Psoas muscle (tissue), 8 donors: ENCODE results near the gene SYNGAP1. TPM values are rescaled to one million over a fixed set of nuclear protein-coding genes. Genes with fewer than 3 reads are reported as not detected.
"Not testable (repeated sequence)": the region's sequence is repeated elsewhere in the genome, so short reads cannot be mapped to it uniquely, and the experiment has no call there.

Experiments used
- ATAC-seq, 4 donors: fragments of 200-7000 bp; cut with Tn5 transposase; one replicate each; pipeline ENCODE4 v1.9.1; 2020; ENCODE audit warnings: moderate library complexity in 3 of 4, mild to moderate bottlenecking in 2 of 4
- DNase-seq, 2 donors: peaks; one replicate each; pipeline ENCODE4 v3.0.0-alpha.2; 2020
- H3K27ac ChIP-seq: fragments of 200-600 bp; one replicate; pipeline ENCODE4 v1.8.0; 2022
- H3K27me3 ChIP-seq, 3 donors: fragments of 200-600 bp in 1 of 3; one replicate each; pipeline versions ENCODE4 v1.6.1 to v1.8.0; 2013 to 2022; ENCODE audit warnings: low read length in 2 of 3, mild to moderate bottlenecking in 2 of 3, moderate library complexity in 1 of 3; ENCODE audit not compliant: insufficient read depth in 3 of 3
- H3K36me3 ChIP-seq, 2 donors: fragments of 200-600 bp in 1 of 2; one replicate each; pipeline versions ENCODE4 v1.6.1 to v1.8.0; 2013 to 2022; ENCODE audit warnings: low read depth in 1 of 2, mild to moderate bottlenecking in 1 of 2, moderate library complexity in 1 of 2; ENCODE audit not compliant: insufficient read depth in 1 of 2
- H3K4me1 ChIP-seq: fragments of 200-600 bp; one replicate; pipeline ENCODE4 v1.8.0; 2022
- H3K4me3 ChIP-seq: fragments of 200-600 bp; one replicate; pipeline ENCODE4 v1.8.0; 2022; ENCODE audit warnings: mild to moderate bottlenecking
- H3K9me3 ChIP-seq: fragments of 200-600 bp; one replicate; pipeline ENCODE4 v1.8.0; 2022
- CTCF ChIP-seq: fragments of 200-600 bp; IDR thresholded peaks from one replicate; pipeline ENCODE4 v1.8.0; 2022; ENCODE audit warnings: antibody characterized with exemption
- WGBS, 3 donors: extraction: QIAGEN DNeasy Blood & Tissue Kit; methylation state at CpG; one replicate each; pipeline versions ENCODE4 v1.1.6 to v1.1.7; 2013; 5-methylcytosine and 5-hydroxymethylcytosine counted together
- intact Hi-C, 2 donors: fragments of 100-400 bp; cut with DNase I; formaldehyde crosslinking; loops; one replicate each; pipeline versions ENCODE4 v1.11.0 to v1.14.2; 2022
- long read RNA-seq, 2 donors: library from polyadenylated mRNA; unstranded; transcript quantifications; one replicate each; pipeline ENCODE4 v2.0.0, GENCODE V29; 2021
- polyA plus RNA-seq, 3 donors: library from polyadenylated mRNA; stranded (reverse); fragments of 200-250 nt; gene quantifications; one replicate each; pipeline ENCODE4 v1.2.3, GENCODE V29; 2013
- total RNA-seq, 4 donors: library from RNA; stranded (reverse); fragmentation: NEBNext Ultra II Directional in 2 of 4; extraction: Animal tissue kit (Norgen Biotek cat#: 25700) in 2 of 4; gene quantifications; one replicate each; pipeline versions ENCODE4 v1.2.1 to v1.2.4, GENCODE V29; 2021 to 2023
- donor health status: healthy with polysubstance abuse.
- donor health status: DM: no; HTN: no; CAD: no; lungs with moderate emphysema.
- donor health status: Bipolar disorder and iron deficiency.
- donor health status: healthy.
- donor health status: DM: yes; HTN: yes; CAD: no.
- donor health status: DM: no; HTN: no; CAD: no.
- donor health status: DM: no; HTN: no; CAD: no.
- donor health status: DM: yes; HTN: yes; CAD: no.

SYNGAP1 gene
- total RNA-seq: 1 to 10 TPM; 1.9 to 4.3 (median 2.2) TPM
- polyA plus RNA-seq: 1 to 10 TPM in 2 of 3 donors, under 1 TPM in 1; 0.70 to 2.2 (median 1.5) TPM
- long read RNA-seq, donor 1: 0 reads
- long read RNA-seq, donor 2, partial matches to known transcripts: 0 of 1 reads
- long read RNA-seq, donor 2, other reads (novel, unspliced or antisense): 1 of 1 reads

GRCh38 chr6:33419580-33420490 lies at the start of gene SYNGAP1:
Gene SYNGAP1 (plus strand): TSS chr6:33420065. CDS start chr6:33420265, 200 bp downstream.
- Histone ChIP-seq H3K9me3 (no peaks in the 10 kb centered on the region), H3K36me3 (peaks cover 3 to 19% of the 10 kb centered on the region in 2 donors), H3K27me3 (no peaks in the 10 kb centered on the region), H3K4me3 (peak within 1 kb of the TSS; percentile 73), H3K4me1 (peaks cover 26% of the 10 kb centered on the region), H3K27ac (peak within 1 kb of the TSS; percentile 97)
- intact Hi-C loops: loop anchor here in 1 of 2 donors (10.0 kb wide), 1 partner anchor 215 kb away; the partner anchor contains the start of genes HSD17B8, RING1, RXRB and SLC39A7
- 5 to 10% (median 8%) methylated on average over 15 to 21 of the region's 22 CpGs for WGBS, 3 donors
- no peak for ATAC-seq
- peak; percentile 60 to 69 for DNase-seq
- no peak for TF ChIP-seq CTCF

- H3K36me3 ChIP-seq, H3K27ac ChIP-seq, H3K9me3 ChIP-seq, intact Hi-C loops, H3K4me3 ChIP-seq, H3K27me3 ChIP-seq, DNase-seq: not testable (repeated sequence)
- peak in 3 of 4 donors; percentile 40 to 70 (median 68) for ATAC-seq
- peaks cover 28% of the 10 kb centered on the region for H3K4me1 ChIP-seq
- WGBS, 3 donors: 53 to 68% (median 56%) methylated on average over 8 of the region's 8 CpGs
Measured at GRCh38 chr6:33371901-33372300, 48.0 kb upstream of the SYNGAP1 start.

GRCh38 chr6:33372526-33373123 lies 47.2 kb upstream of the SYNGAP1 start:
- Histone ChIP-seq H3K27ac (no peak overlapping the region), H3K36me3 (no peaks in the 10 kb centered on the region), H3K27me3 (no peaks in the 10 kb centered on the region), H3K4me1 (peaks cover 28% of the 10 kb centered on the region), H3K4me3 (no peak overlapping the region), H3K9me3 (no peaks in the 10 kb centered on the region)
- TF ChIP-seq CTCF: no peak
- intact Hi-C loops: no loop called here
- DNase-seq (no peak), ATAC-seq (no peak)
- 47 to 61% (median 54%) methylated on average over 5 of the region's 5 CpGs for WGBS, 3 donors

- Histone ChIP-seq H3K27ac (no peak overlapping the region), H3K27me3 (no peaks in the 10 kb centered on the region), H3K4me1 (peaks cover 28% of the 10 kb centered on the region), H3K4me3 (no peak overlapping the region), H3K36me3 (no peaks in the 10 kb centered on the region), H3K9me3 (no peaks in the 10 kb centered on the region)
- TF ChIP-seq CTCF: no peak
- DNase-seq (no peak), ATAC-seq (peak in 1 of 4 donors; percentile 34)
- intact Hi-C loops: no loop called here
- 48 to 63% (median 52%) methylated on average over 8 of the region's 8 CpGs for whole genome bisulfite sequencing, 3 donors
Measured at GRCh38 chr6:33373960-33374910, 45.6 kb upstream of the SYNGAP1 start.
